ENCODE data around the gene ZNF684.
"Not testable (repeated sequence)": the region's sequence is repeated elsewhere in the genome, so short reads cannot be mapped to it uniquely, and the experiment has no call there.

ZNF684 gene

GRCh38 chr1:40574805-40575204, 43.4 kb downstream of the ZNF684 start:
- not testable (repeated sequence) for DNase-seq (ENCODE audit: low read depth)

- DNase-seq (ENCODE audit: low read depth) = no peak
These were observed 43.9 kb downstream of the ZNF684 start for GRCh38 chr1:40575336-40575735.

GRCh38 chr1:40582116-40582515, 50.7 kb downstream of the ZNF684 start:
- DNase-seq (ENCODE audit: low read depth) = no peak

GRCh38 chr1:40583980-40584379, 52.5 kb downstream of the ZNF684 start:
- no peak for DNase-seq (ENCODE audit: low read depth)

GRCh38 chr1:40588586-40588985, 57.1 kb downstream of the ZNF684 start:
- DNase-seq (ENCODE audit: low read depth) = no peak

- no peak for DNase-seq (ENCODE audit: low read depth)
These were observed 60.8 kb downstream of the ZNF684 start for GRCh38 chr1:40592107-40592803.

DNA sequence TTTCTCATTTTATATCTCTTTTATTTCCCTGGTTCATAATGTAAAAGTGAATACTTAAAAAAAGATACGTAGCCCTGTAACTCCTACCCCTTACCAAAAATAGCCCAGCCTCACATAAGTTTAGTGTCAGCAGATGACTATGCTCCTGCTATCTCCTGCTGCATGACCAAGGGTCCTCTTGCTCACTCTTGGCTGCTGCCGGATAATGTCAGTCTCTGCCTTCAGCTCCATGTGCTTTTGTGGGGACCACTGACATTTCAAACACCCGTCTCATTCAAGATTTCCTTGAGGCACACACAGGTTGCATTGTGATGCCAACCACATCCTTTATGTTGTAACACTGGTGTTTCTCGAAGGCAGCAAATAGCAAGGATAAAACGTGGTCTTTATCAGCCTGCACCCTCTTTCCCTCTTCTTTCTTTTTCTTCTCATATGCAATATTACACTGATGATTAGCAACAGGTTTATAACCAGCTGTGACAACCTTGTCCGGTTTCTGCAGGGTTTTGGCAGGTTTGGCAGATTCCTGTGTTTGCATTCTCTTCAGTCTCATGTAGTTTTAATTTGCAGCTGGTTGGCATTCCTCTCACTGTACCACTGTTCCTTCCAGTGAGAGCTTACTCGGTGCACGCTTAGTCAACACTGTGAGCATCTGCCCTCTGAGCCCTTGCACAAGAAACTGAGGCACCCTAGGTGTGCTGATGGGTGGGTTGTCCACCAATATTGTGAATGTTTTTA, 62.2 kb downstream of the ZNF684 start:
- no peak for DNase-seq (ENCODE audit: low read depth)

GRCh38 chr1:40594187-40594531, 62.7 kb downstream of the ZNF684 start:
- no peak for DNase-seq (ENCODE audit: low read depth)

DNA sequence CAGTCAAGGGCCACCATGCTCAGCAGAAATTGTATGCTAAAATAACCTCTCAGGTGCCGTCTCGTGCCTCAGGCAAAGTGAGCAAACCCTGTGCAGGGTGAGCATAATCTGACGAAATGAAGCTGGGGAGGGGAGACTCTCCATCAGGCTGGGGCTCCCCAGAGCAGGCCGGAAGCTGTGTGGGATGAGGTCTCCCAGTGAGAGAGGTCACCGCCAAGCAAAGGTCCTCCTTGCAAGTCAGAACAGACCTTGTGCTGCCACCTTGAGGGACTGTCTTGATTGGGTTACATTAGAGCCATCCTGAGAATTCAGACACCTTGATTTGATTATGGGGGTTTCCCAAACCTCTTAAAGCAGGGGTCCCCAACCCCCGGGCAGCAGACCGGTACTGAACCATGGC, 64.2 kb downstream of the ZNF684 start:
- no peak for DNase-seq (ENCODE audit: low read depth)

All from GM04503 (cell line).